ENCODE measurements around the gene DYNLT1.

DNA sequence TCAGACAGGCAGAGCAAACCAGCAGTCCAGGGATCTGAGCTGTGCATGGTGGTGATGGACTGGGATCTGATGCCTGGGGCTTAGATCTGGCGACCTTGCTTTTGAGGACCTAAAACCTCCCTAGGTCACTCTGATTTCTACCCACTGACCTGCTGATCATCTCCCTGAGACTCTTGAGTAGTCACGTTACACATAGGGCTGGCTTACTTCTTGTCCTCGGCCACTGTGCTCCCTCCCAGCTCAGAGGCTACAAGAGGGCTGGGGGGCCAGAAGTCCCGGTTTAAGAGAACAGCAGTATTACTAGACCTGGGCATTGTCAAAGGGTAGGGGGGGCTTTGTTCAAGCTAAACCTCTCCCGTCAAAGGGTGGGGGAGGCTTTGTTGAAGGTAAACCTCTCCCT is 5.5 kb downstream of the DYNLT1 start:
- TF ChIP-seq TP53 (CRISPR knock-in tag; conservative IDR thresholded peaks at IDR 0.05): no peak
- TF ChIP-seq FOXK2 (IDR thresholded peaks at IDR 0.05): no peak
- TF ChIP-seq, protein P1, sequence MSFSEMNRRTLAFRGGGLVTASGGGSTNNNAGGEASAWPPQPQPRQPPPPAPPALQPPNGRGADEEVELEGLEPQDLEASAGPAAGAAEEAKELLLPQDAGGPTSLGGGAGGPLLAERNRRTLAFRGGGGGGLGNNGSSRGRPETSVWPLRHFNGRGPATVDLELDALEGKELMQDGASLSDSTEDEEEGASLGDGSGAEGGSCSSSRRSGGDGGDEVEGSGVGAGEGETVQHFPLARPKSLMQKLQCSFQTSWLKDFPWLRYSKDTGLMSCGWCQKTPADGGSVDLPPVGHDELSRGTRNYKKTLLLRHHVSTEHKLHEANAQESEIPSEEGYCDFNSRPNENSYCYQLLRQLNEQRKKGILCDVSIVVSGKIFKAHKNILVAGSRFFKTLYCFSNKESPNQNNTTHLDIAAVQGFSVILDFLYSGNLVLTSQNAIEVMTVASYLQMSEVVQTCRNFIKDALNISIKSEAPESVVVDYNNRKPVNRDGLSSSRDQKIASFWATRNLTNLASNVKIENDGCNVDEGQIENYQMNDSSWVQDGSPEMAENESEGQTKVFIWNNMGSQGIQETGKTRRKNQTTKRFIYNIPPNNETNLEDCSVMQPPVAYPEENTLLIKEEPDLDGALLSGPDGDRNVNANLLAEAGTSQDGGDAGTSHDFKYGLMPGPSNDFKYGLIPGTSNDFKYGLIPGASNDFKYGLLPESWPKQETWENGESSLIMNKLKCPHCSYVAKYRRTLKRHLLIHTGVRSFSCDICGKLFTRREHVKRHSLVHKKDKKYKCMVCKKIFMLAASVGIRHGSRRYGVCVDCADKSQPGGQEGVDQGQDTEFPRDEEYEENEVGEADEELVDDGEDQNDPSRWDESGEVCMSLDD (CRISPR knock-in tag; IDR thresholded peaks at IDR 0.05; ENCODE audit: borderline replicate concordance): no peak
- no peak for TF ChIP-seq ZNF768 (CRISPR knock-in tag; IDR thresholded peaks at IDR 0.05)
